ENCODE results near the gene PCYT1B. TPM values are rescaled to one million over a fixed set of nuclear protein-coding genes. Genes with fewer than 3 reads are reported as not detected.
"Not testable (repeated sequence)": the region's sequence is repeated elsewhere in the genome, so short reads cannot be mapped to it uniquely, and the experiment has no call there.

The PCYT1B gene
- polyA plus RNA-seq, 5 donors, result 5.3 to 9.8 (median 6.9) TPM

DNA sequence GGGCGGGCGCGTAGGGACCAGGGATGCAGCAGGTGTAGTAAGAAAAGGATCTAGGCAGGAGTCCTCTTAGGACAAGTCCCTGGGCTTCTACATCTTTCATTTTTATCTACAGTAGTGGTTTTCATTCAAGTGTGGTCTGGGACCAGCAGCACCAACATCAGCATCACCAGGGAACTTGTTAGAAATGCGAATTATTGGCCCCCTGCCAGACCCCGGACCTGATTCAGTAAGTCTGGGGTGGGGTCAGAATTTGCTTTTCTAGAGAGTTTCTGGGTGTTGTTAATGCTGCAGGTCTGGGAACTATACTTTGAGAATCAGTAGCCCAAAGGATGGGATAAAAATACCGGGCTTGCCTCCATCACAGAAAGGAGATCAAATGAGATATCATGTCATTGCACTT is 1.3 kb upstream of the PCYT1B start:
- DNase-seq, result no peak

DNA sequence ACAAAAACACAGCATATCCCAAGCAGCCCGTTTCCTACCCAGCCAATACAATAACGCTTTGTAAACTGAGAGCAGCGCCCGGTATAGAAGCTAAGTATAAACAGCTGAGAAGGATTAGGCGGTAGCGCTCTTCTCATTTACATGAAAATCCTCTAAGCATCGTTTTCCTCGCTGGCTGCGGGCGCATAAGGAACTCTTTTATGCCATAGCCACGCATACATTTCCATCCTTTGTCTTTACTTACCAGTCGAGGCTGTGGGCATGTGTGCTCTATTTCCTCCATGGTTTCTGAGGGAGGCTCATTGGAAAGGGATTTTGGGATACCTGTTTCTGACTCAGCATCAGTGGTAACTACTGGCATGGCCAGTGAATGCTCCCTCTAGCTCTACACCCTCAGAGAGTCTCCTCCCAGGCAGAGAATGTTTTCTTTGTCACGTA is 383 bp downstream of the PCYT1B start:
- DNase-seq, result peak in 1 of 2 donors; percentile 19

DNA sequence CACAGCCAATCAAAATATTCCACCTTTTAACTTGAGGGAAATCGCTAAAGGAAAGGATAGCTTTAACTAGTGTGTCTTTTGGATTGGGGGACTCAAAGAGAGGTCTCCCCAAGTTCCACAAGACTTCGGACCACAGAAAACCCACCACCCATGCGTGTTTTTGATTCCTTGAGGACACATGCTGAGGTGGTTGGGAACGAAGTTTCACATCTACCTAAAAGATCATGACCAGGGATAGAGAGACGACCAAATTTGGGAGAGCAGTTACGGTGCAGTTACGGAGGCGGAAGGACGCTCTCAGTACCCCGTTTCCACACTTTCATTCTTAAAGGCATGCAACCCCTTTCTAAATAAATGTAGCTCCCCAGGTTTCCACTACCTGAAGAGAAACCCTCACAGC is 1.1 kb downstream of the PCYT1B start:
- peak in 1 of 2 donors; percentile 6 for DNase-seq

DNA sequence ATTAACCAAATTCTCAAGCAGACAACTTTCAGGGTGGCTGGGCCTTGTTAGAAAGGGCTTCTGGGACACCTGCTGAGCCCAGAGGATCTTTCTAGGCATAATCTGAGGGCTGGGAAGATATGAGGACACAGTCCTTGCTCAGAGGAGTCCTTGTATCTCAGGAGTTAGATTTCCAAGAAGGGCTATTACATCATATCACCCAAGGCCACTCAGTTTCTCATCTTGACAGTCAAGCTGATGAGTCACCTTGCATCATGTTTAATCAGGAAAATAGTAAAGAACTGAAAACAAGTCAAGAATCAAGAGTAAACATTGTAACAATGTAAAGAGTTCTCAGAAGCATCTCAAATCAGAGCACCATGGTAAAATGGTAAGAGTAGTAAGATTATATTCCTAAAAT is 4.0 kb downstream of the PCYT1B start:
- no peak for DNase-seq

DNA sequence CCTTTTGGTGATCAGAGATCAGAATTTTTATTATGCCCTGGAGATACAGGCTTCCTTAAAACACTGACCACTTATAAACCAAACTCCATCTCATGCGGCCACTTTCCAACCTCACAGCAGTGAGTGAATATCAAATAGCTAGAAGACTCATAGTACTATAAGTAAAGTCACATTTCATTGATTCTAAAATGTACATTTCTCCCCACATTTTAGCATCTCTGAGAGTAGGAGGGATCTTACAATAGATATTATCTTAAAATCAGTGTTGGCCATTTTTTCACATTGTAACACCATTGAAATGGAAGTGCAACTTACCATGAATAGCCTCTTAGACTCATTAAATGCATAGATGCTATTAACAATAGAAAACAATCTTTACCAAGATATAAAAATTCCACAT is 17.4 kb downstream of the PCYT1B start:
- DNase-seq, result no peak

DNA sequence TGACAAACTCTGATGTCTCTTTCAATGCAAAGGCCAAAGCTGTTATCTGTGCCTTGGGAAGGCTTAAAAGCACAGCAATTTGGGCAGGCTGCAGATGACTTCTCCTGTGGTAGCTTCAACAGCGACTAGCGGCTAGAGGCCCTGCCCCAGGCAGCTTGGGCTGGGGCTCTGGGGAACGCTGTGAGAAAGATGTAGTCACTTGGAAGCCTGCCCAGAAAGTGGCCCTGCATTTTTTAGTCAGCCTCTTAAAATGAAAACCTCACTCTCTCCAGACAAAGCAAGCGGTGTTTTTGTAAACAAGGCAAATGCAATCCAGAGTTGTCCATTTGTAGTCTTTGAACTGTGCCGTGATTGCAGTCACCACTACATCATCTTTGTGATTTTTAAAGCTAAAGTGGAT is 27.5 kb downstream of the PCYT1B start:
- DNase-seq, result peak; percentile 25 to 28

DNA sequence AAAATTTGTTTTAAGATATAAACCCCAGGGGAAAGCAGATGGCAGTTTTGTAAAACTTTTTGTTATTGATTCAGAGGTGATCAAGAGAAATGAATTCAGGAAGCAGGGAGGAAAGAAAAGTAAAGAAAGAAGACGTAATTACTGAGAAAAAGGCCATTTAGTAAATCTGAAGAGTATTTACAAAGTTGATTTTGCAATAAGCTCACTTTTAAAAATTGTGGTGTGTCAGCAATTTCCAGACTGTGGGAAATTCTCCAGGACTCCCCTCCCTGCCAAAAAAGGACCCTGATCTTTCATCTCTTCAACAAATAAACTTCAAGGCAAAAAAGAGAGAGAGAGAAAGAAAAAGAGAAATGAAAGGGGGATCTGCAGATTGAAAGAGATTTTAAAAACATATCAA is 36.6 kb downstream of the PCYT1B start:
- peak; percentile 43 to 55 for DNase-seq

DNA sequence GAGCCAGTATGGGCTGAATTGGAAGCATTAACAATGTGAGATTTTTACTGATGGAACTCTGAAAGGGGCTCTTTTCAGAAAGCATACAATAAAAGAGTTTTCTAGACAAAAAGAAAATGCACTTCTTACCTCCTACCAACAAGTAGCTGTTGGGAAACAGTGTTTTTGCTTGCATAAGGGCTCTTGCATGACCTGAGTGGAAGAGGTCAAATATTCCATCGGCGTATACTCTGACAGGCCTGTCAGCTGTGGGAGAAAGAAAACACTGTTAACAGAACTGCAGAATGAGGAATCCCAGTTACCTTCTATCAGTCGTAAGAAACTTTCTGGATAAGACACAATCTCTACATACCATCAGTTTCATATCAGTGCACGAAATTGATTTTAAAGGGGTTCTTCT is 39.5 kb downstream of the PCYT1B start:
- peak; percentile 18 to 23 for DNase-seq

DNA sequence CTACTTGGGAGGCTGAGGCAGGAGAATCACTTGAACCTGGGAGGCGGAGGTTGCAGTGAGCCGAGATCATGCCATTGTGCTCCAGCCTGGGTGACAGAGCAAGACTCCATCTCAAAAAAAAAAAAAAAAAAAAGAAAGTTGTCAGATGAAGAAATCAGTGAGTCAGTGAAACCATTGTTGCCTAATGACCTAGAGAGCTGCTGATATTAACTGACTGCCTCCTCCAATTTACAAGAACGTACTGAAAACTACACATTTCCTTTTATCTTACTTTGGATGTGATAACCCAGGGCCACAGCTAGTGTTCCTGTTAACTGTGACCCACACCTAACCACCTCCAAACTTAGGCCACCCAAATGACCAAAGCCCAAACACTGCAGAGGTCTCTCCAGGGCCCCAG is 41.2 kb downstream of the PCYT1B start:
- not testable (repeated sequence) for DNase-seq

DNA sequence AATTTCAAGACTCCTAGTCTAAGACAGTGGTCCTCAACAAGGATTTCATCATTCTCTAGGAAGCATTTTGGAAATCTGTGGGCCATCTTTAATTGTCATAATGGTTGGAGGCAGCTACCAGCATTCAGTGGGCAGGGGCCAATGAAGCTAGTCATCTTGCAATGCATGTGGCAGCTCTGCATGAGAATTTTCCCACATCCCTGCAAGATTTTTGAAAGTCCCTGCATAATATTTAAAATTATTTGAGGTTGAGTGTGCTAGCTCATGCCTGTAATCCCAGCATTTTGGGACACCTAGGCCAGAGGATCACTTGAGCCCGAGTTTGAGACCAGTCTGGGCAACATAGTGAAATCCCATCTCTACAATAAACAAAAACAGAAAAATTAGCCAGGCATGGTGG is 44.0 kb downstream of the PCYT1B start:
- DNase-seq, result no peak

DNA sequence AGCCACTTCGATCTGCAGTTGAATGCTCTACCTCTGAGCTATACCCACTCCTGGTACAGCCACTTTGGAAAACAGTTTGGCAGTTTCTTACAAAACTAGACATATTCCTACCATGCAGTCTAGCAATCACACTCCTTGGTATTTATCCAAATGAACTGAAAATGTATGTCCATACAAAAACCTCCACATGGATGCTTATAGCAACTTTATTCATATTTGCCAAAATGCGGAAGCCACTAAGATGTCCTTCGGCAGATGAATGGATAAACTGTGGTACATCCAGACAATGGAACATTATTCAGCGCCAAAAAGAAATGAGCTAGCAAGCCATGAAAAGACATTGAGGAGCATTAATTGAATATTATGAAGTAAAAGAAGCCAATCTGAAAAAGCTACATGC is 45.3 kb downstream of the PCYT1B start:
- no peak for DNase-seq

DNA sequence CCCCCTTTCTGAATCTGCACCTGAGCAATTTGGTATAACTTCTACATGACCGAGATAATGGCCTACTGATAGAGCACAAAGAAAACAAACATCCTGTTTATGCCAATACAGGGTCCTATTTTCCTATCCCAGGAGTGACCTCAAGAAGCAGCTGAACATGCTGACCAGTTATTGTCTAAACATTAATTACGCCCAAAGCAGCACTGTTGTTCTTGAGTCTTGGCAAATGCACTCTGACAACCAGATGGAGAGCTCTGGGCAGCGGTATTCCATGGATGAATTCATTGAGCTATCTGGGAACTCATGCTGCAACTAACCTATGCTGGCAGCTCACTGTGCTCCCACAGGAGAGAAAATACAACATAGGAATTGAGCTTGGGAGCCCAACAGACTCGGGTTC is 52.6 kb downstream of the PCYT1B start:
- DNase-seq, result no peak

DNA sequence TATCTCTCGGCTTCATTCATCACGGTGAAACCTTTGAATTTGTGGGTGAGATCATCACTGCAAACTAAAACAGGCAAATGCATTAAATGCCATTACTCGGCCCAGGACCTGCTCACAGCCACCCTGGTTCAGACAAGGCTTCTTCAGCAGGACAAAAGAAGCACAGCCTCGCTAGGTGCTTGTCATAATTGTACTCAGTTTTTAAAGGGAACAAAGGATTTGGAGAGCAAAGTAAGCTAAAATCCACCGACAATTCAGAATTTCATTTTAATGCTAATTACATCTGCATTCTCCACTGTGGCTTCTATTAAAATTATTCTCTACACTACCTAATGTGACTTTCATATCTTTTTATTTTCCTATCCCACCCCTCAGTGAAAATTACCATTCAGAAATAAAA is 57.0 kb downstream of the PCYT1B start:
- DNase-seq, result no peak

DNA sequence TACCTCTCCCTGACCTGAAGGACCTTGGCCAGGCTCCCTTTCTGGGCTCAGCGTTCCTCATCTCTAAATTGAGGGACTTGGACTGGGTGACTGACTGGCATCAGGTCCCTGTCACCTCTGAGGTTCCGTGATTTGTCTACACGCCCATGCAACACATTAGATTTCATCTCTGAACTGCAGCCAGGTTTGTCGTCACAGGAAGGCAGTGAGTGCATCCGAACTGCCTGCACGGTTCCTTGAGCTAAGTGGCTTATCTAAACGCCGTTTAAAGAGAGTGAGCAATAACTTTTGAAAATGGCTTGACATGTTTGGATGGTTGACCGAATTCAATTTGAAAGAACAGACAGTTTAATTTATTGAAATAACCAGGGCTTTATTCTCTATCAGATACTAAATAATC is 70.1 kb downstream of the PCYT1B start:
- DNase-seq, result no peak

DNA sequence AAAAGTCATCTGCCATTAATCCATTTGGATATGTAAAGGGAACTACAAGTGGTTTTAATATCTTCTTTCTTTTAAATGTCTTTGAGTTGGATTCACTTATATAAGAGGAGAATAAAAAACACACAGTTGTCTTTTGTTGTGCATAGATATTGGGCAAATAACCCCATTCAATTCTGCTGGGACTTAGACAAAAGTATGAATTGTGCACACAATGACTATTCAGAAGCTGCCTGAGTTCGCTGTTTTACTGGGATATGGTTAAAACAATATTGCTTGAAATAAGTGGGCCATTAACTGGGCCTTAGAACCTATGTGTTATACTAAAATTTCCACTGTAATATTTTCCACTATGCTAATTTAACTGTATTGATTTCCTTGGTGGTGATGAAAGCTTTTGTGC is 71.7 kb downstream of the PCYT1B start:
- no peak for DNase-seq

DNA sequence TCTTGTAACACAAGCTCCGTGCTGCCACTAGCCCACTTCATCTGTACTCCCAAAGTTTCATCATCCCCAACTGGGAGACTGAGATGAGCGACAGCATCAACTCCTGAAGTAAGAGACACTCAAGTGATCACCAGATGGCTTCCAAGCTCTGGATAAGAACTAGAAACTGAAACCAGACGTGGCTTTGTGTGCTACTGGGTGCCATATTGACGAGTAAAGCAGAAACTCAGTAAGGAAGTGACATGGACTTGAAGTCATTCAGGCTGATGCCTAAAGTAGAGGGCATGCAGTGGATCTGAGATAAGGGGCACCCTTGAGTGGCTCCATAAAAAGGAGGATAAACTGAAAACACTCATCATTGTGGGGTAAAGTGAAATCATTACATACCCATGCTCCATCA is 72.4 kb downstream of the PCYT1B start:
- DNase-seq, result no peak

DNA sequence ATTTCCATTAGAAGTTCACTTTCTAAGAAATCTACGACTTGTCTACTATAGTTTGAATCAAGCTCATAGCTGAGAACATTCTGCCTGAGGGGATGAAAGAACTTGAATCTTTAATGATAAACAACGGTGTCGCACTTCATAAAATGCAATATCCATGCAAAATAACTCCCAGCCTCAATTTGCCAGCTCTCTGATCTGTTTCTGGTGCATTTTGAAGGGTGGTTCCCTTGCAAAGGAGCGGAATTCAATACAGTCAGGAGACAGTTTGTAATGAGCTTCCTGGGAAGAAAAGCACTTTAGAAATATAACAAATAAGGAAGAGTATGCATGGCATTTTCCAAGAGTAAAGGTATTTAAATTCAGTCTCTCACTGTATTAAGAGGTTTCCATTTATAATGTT is 80.0 kb downstream of the PCYT1B start:
- DNase-seq, result no peak

DNA sequence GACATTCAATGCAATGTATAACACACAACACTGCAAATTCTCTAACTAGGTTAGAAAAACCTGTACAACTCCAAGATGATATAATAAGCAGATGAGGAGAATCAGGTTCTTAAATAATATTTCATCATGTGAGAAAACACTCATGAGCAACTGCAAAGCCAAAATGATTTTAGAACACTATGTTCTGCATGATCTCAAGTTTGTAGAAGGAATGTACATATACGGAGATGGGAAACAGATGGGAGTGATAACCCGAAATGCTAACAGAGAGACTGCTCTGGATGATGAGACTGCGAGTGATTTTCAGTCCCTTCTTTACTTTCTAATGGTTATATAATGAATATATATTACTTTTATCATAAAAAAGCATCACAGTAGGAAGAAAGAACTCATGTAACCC is 80.9 kb downstream of the PCYT1B start:
- DNase-seq, result no peak

DNA sequence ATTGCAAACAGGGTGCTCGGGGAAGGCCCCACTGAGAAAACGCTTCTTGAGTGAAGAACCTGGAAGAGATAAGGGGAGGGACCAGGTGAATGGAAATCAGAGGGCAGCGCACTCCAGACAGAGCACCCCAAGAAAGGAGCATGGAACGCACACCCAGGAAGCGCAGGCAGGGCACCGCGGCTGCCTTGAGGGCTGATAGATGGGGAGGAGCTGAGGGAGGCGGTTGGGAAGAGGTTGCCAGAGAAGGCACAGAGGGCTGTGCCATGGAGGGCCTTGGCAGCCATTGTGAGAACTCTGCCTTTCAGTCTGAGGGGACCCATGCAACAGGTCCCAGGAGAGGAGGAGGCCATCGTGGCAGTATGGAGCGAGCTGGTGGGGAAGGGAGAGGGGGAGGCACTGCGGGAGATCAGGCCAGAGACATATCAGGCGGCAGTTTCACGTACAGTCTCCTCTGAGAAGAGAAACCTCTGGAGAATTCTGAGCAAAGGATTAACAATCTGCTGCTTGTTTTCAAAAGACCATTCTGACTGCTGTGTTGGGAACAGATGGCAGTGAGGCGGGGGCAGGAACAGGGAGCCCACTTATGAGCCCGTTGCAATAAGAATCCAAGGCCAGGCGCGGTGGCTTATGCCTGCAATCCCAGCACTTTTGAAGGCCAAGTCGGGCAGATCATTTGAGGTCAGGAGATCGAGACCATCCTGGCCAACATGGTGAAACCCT is 83.7 kb downstream of the PCYT1B start:
- no peak for DNase-seq

DNA sequence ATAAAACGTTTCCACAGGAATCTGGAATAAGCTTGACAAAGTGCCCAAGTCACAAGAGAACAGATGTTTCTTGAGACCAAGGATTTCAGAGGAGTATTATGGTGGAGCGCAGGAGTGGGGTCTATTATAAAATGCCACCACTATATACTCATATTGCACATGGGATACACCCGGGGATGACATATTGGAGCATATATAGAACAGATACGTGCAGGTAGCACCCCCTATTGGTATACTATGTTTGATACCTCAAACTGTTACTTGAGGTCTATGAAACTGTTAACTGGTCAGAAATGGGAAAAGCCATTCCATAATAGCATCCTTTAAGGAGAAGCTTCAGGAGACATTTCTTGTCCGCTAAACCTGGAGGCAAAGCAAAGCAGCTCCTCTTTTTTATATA is 86.0 kb downstream of the PCYT1B start:
- no peak for DNase-seq

DNA sequence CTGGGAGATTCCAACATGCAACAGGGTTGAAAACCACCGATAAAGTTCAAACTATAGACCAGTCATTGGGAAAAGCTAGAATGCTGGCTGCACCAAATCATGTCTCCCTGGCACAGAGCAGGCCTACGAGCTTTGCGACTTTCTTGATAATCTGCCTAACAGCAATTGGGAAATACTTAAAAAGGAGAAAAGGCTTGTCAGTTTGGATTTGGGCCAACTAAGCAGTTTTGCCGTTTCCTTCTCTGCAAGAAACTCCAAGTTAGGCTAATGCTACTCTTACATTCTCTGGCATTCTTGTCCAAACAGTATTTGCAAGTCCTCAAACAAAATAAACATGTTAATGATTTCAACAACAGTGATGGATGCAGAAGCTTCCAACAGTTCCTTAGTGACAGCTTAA is 94.1 kb downstream of the PCYT1B start:
- DNase-seq, result peak; percentile 56 to 59

DNA sequence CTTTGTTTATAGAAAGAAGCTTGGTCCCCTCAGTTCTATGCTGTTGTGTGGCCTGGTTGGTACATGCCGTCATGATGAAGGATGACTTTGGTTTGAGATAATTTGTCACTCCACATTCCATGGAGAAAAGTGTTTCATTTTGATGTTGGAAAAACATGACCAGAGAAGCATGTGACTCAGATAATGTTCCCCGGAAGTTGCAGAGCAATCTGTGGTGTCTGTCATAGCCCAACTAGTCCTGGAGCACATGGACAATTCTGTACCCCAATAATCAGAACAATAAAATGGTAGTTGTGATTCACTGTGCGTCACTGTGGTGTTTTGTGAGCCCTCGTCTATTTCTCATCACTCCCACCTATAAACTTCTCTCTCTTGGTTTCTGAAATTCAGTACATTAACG is 97.0 kb downstream of the PCYT1B start:
- no peak for DNase-seq

DNA sequence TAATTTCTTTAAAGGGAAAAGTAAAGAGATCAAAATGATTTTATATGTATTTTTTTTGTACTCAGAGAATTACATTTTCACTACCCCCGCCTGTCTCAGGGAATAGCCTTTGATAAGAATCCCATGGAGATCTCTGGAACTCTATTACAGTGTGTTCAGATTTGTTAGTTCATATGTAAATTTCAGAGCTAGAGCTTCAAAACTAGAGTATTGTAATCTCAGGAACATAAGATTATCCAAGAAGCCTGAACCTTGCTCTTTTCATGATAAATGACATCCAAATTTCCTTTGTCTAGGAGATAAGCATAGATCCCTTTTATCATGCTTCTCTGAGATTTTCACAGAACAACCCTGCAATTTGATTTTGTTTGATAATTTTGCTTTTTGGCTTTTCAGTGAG is 99.2 kb downstream of the PCYT1B start:
- DNase-seq, result no peak

DNA sequence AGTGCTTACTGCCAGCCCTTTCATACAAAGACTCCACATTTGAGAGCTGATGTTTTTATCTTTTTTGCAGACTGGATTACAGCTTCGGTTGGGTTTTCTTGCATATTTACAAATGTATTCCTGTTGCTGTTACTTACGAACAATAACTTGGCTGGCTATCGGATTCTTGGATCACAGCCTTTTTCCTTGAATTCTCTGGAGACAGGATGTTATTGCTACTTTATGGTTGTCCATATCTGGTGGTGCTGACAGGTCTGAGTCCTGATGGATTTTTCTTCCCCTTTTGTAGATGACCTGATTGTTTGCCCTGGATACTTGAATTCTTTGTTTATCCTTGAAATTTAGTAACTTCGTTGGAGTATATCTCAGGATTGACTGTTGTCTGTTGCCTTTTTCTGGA is 104.4 kb downstream of the PCYT1B start:
- peak; percentile 34 to 43 for DNase-seq
